Left lung (tissue), 10 donors: ENCODE data around the gene KRTAP5-11. TPM values are rescaled to one million over a fixed set of nuclear protein-coding genes. Genes with fewer than 3 reads are reported as not detected.

Source experiments
- ATAC-seq: fragments of 200-7000 bp; cut with Tn5 transposase; one replicate; pipeline ENCODE4 v1.9.1; 2020; ENCODE audit warnings: moderate library complexity
- DNase-seq, 4 donors: peaks; one replicate each; pipeline ENCODE4 v3.0.0-alpha.2; 2013 to 2020
- H3K27ac ChIP-seq, 2 donors: fragments of 200-600 bp; sonication (generic) in 1 of 2; one replicate each; pipeline versions ENCODE4 v1.5.0 to v1.8.0; 2020 to 2021
- H3K27me3 ChIP-seq, 2 donors: fragments of 200-600 bp; sonication (generic) in 1 of 2; one replicate each; pipeline versions ENCODE4 v1.5.0 to v1.8.0; 2020 to 2021
- H3K36me3 ChIP-seq, 2 donors: fragments of 200-600 bp; sonication (generic) in 1 of 2; one replicate each; pipeline versions ENCODE4 v1.5.0 to v1.8.0; 2020 to 2021
- H3K4me1 ChIP-seq, 2 donors: fragments of 200-600 bp; one replicate each; pipeline ENCODE4 v1.8.0; 2021
- H3K4me3 ChIP-seq, 2 donors: fragments of 200-600 bp; sonication (generic) in 1 of 2; one replicate each; pipeline versions ENCODE4 v1.5.0 to v1.8.0; 2020 to 2021; ENCODE audit warnings: mild to moderate bottlenecking in 1 of 2
- H3K9me3 ChIP-seq, 2 donors: fragments of 200-600 bp; sonication (generic) in 1 of 2; one replicate each; pipeline versions ENCODE4 v1.5.0 to v1.8.0; 2020 to 2021
- intact Hi-C, 2 donors: fragments of 100-400 bp; cut with DNase I; formaldehyde crosslinking; loops; one replicate each; pipeline versions ENCODE4 v1.11.2 to v1.14.2; 2022
- polyA plus RNA-seq, 6 donors: library from polyadenylated mRNA; unstranded; fragments of 120-200 nt; gene quantifications; one replicate each; pipeline ENCODE4 v1.2.1, GENCODE V29; 2013; ENCODE audit not compliant: insufficient read length in 6 of 6
- total RNA-seq, 2 donors: library from RNA; stranded (reverse); fragmentation: NEBNext Ultra II Directional; extraction: Animal tissue kit (Norgen Biotek cat#: 25700); gene quantifications; one replicate each; pipeline ENCODE4 v1.2.1, GENCODE V29; 2021
- TF ChIP-seq, protein P1 (sequence below), 2 donors: fragments of 200-600 bp; sonication (generic) in 1 of 2; IDR thresholded peaks; one replicate each; pipeline versions ENCODE4 v1.5.0 to v1.8.0; 2021; ENCODE audit warnings: antibody characterized with exemption in 2 of 2
- donor health status: DM: no; HTN: yes; CAD: no.
- donor health status: DM: no; HTN: no; CAD: no.

Gene KRTAP5-11
- total and polyA plus RNA-seq, 8 donors: 0.24 to 0.58 (median 0.41) TPM; not detected in 5

DNA sequence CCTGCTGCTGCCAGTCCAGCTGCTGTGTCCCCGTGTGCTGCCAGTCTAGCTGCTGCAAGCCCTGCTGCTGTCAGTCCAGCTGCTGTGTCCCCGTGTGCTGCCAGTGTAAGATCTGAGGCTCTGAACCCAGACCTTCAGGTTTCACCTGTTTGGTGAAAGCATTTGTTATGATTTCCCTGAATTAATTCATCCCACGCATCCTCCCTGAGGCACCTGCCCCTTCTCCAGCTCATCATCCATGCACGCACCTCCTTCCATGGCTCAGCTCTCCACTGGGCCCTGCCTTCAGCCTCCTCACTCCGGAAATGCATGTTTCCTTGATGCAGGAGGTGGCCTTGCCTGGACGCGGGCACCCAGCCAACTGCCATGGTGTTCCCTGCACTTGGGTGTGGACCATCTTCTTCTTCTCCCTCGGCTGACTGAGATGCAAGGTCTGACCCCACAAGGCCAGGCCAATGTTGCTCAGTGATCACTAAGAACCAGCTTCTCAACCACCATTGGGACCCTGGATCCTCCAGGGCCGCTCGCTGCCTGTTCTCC, 16.5 kb downstream of the KRTAP5-11 start:
- no peak overlapping the region for H3K27ac ChIP-seq
- no peaks in the 10 kb centered on the region for H3K9me3 ChIP-seq
- no peaks in the 10 kb centered on the region for H3K4me1 ChIP-seq
- TF ChIP-seq, protein P1, sequence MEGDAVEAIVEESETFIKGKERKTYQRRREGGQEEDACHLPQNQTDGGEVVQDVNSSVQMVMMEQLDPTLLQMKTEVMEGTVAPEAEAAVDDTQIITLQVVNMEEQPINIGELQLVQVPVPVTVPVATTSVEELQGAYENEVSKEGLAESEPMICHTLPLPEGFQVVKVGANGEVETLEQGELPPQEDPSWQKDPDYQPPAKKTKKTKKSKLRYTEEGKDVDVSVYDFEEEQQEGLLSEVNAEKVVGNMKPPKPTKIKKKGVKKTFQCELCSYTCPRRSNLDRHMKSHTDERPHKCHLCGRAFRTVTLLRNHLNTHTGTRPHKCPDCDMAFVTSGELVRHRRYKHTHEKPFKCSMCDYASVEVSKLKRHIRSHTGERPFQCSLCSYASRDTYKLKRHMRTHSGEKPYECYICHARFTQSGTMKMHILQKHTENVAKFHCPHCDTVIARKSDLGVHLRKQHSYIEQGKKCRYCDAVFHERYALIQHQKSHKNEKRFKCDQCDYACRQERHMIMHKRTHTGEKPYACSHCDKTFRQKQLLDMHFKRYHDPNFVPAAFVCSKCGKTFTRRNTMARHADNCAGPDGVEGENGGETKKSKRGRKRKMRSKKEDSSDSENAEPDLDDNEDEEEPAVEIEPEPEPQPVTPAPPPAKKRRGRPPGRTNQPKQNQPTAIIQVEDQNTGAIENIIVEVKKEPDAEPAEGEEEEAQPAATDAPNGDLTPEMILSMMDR (IDR thresholded peaks at IDR 0.05): no peak
- H3K36me3 ChIP-seq: no peaks in the 10 kb centered on the region
- intact Hi-C loops: no loop called here
- H3K27me3 ChIP-seq: peaks cover 0 to 17% of the 10 kb centered on the region in 2 donors
- ATAC-seq (no peak), DNase-seq (no peak)
- H3K4me3 ChIP-seq: no peak overlapping the region

DNA sequence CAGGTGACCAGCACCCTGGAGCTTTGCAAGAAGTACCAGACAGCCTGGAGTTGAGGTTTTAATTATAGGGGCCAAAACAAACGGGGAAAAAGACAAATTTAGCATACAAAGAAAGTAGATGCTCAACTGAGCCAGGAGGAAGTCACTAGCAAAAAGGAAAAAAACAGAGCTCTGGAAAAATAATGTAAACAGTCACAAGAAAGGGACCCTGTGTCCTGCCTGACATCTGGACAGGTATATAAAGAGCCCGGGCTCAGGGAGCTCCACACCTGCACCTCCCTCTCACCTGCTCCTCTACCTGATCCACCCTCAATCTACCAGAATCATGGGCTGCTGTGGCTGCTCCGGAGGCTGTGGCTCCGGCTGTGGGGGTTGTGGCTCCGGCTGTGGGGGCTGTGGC, 17.4 kb downstream of the KRTAP5-11 start, which contains the start of gene KRTAP5-10:
Gene KRTAP5-10, plus strand, starts transcription at position 301 of the 400 bp plus-strand sequence. Its CDS starts 25 bp downstream, at position 326.
- TF ChIP-seq, protein P1 (IDR thresholded peaks at IDR 0.05): no peak
- H3K4me1 ChIP-seq: no peaks in the 10 kb centered on the region
- intact Hi-C loops: no loop called here
- H3K36me3 ChIP-seq: no peaks in the 10 kb centered on the region
- H3K27ac ChIP-seq: no peak within 1 kb of the TSS
- H3K27me3 ChIP-seq: peaks cover 0 to 17% of the 10 kb centered on the region in 2 donors
- DNase-seq: no peak
- H3K9me3 ChIP-seq: no peaks in the 10 kb centered on the region
- ATAC-seq: no peak
- H3K4me3 ChIP-seq: no peak within 1 kb of the TSS

GRCh38 chr11:71564430-71564829, 18.2 kb downstream of the KRTAP5-11 start:
- TF ChIP-seq, protein P1 (IDR thresholded peaks at IDR 0.05): no peak
- peaks cover 0 to 17% of the 10 kb centered on the region in 2 donors for H3K27me3 ChIP-seq
- no peak overlapping the region for H3K4me3 ChIP-seq
- no peaks in the 10 kb centered on the region for H3K9me3 ChIP-seq
- DNase-seq (no peak), ATAC-seq (no peak)
- intact Hi-C loops: no loop called here
- no peaks in the 10 kb centered on the region for H3K36me3 ChIP-seq
- no peaks in the 10 kb centered on the region for H3K4me1 ChIP-seq
- no peak overlapping the region for H3K27ac ChIP-seq

- Histone ChIP-seq H3K9me3 (no peaks in the 10 kb centered on the region), H3K27me3 (peaks cover 0 to 17% of the 10 kb centered on the region in 2 donors), H3K4me3 (no peak overlapping the region), H3K36me3 (no peaks in the 10 kb centered on the region), H3K4me1 (no peaks in the 10 kb centered on the region), H3K27ac (no peak overlapping the region)
- TF ChIP-seq, protein P1 (IDR thresholded peaks at IDR 0.05): peak; percentile 12 to 24
- peak in 1 of 4 donors; percentile 7 for DNase-seq
- intact Hi-C loops: no loop called here
- ATAC-seq: peak; percentile 34
These were observed 19.3 kb downstream of the KRTAP5-11 start for GRCh38 chr11:71563406-71563805.

- Histone ChIP-seq H3K4me1 (no peaks in the 10 kb centered on the region), H3K27me3 (peaks cover 0 to 17% of the 10 kb centered on the region in 2 donors), H3K36me3 (no peaks in the 10 kb centered on the region), H3K4me3 (no peak overlapping the region), H3K27ac (no peak overlapping the region), H3K9me3 (no peaks in the 10 kb centered on the region)
- intact Hi-C loops: no loop called here
- no peak for DNase-seq
- no peak for ATAC-seq
- TF ChIP-seq, protein P1 (IDR thresholded peaks at IDR 0.05): no peak
These were observed 20.6 kb downstream of the KRTAP5-11 start for GRCh38 chr11:71562120-71562519.
